ENCODE measurements around the gene MYH14. TPM values are rescaled to one million over a fixed set of nuclear protein-coding genes. Genes with fewer than 3 reads are reported as not detected.
"Not testable (repeated sequence)": the region's sequence is repeated elsewhere in the genome, so short reads cannot be mapped to it uniquely, and the experiment has no call there.

The MYH14 gene
- total and polyA plus RNA-seq, 2 of the 8 experiments (the other 6 are each of a cell fraction or from before 2014, with no cell fraction given), result 17.3 to 28.6 TPM

- H3K23me2 ChIP-seq (ENCODE audit: low read depth, low read length); H4K5ac ChIP-seq (ENCODE audit: insufficient read length, low read depth, low read length); H3K79me1 ChIP-seq (ENCODE audit: low read depth, low read length); H2BK20ac ChIP-seq (ENCODE audit: low read length); H3K14ac ChIP-seq (ENCODE audit: insufficient read length); H3K4ac ChIP-seq (replicated peaks; ENCODE audit: insufficient read length, low read depth, low read length); DNase-seq (ENCODE audit: low read depth in 1 of 2, low spot score in 2 of 2); H3K23ac ChIP-seq (ENCODE audit: insufficient read length); H2BK15ac ChIP-seq (ENCODE audit: low read length); FAIRE-seq; H3K18ac ChIP-seq (ENCODE audit: extremely low read depth, low read length); H2BK12ac ChIP-seq (ENCODE audit: low read depth, low read length); H2BK5ac ChIP-seq (ENCODE audit: low read depth, low read length); H3K79me2 ChIP-seq (ENCODE audit: control insufficient read depth in 1 of 2, insufficient read depth in 2 of 2, low read length in 2 of 2); H3K27ac ChIP-seq (ENCODE audit: low read depth, low read length); H3K9ac ChIP-seq (replicated peaks in 1 of 4; ENCODE audit: extremely low read depth in 1 of 4, low read depth in 3 of 4, low read length in 3 of 4); H3K9me3 ChIP-seq (ENCODE audit: insufficient read depth in 2 of 2, low read depth in 1 of 2, low read length in 1 of 2); H4K8ac ChIP-seq (ENCODE audit: extremely low read depth, insufficient read depth, low read length); H2AFZ ChIP-seq (ENCODE audit: low read length); H3K4me2 ChIP-seq (ENCODE audit: insufficient read depth in 1 of 2, low read depth in 2 of 2, low read length in 2 of 2); H2AK5ac ChIP-seq (ENCODE audit: low read depth, low read length); H4K91ac ChIP-seq (replicated peaks; ENCODE audit: insufficient read length, low read length); H3K56ac ChIP-seq (replicated peaks; ENCODE audit: insufficient read length, low read depth, low read length); H4K20me1 ChIP-seq (replicated peaks in 1 of 2; ENCODE audit: control insufficient read depth in 1 of 2, insufficient read depth in 2 of 2, low read length in 2 of 2); H2BK120ac ChIP-seq (replicated peaks; ENCODE audit: low read depth, low read length); H3K4me1 ChIP-seq (replicated peaks in 1 of 4; ENCODE audit: control insufficient read depth in 3 of 4, insufficient read depth in 4 of 4, low read length in 3 of 4); H3K4me3 ChIP-seq (ENCODE audit: extremely low read depth in 1 of 4, insufficient read depth in 2 of 4, low read depth in 3 of 4, low read length in 4 of 4); H3K36me3 ChIP-seq (ENCODE audit: control insufficient read depth in 2 of 4, insufficient read depth in 4 of 4, low read length in 3 of 4); H3K27me3 ChIP-seq (replicated peaks in 1 of 4; ENCODE audit: control insufficient read depth in 3 of 4, extremely low read depth in 1 of 4, insufficient read depth in 3 of 4, low read length in 3 of 4): not testable (repeated sequence)
- ChIA-PET POLR2A (ENCODE audit: partially characterized antibody) (interaction anchor here (0.7 to 1.5 kb wide), 3 partner anchors 20 to 591 kb away, joined by 3 to 6 read pairs (median 5); no protein-coding TSS in a partner anchor), CTCF (ENCODE audit: partially characterized antibody) (interaction anchor here (0.7 to 2.6 kb wide), 6 partner anchors 17 to 206 kb away, joined by 3 to 10 read pairs (median 3); partner anchors contain the start of gene KCNC3)
- 95% methylated on average over 7 of the region's 7 CpGs; no CpG with 5 or more reads in 1 of the 2 experiments for WGBS, 2 experiments (ENCODE audit: extremely low coverage in 1 of 2, insufficient coverage in 1 of 2, insufficient read length in 1 of 2, insufficient replicate concordance in 2 of 2, low coverage in 1 of 2, low lambda C conversion rate in 2 of 2, missing lambda C conversion rate in 1 of 2)
These were observed 150.1 kb downstream of the MYH14 start for GRCh38 chr19:50353487-50353880.
